ENCODE measurements around the gene HKDC1.

DNA sequence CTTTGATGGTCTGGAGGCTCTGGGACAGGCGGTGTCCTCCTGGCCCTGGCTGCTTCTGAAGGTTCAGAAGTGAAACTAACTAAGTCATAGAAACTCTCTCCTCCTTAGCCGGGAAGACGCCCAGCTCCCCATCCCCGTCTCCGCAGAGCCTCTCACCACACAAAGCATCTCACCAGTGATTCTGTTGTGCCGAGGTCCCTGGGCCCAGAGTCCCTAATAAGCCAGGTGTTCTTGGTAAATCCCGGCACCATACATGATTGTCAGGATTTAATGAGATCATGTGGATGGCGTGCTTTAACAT, 9.4 kb downstream of the HKDC1 start:
- TF ChIP-seq, protein P1, sequence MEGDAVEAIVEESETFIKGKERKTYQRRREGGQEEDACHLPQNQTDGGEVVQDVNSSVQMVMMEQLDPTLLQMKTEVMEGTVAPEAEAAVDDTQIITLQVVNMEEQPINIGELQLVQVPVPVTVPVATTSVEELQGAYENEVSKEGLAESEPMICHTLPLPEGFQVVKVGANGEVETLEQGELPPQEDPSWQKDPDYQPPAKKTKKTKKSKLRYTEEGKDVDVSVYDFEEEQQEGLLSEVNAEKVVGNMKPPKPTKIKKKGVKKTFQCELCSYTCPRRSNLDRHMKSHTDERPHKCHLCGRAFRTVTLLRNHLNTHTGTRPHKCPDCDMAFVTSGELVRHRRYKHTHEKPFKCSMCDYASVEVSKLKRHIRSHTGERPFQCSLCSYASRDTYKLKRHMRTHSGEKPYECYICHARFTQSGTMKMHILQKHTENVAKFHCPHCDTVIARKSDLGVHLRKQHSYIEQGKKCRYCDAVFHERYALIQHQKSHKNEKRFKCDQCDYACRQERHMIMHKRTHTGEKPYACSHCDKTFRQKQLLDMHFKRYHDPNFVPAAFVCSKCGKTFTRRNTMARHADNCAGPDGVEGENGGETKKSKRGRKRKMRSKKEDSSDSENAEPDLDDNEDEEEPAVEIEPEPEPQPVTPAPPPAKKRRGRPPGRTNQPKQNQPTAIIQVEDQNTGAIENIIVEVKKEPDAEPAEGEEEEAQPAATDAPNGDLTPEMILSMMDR (IDR thresholded peaks at IDR 0.05), result no peak
- TF ChIP-seq POLR2A (IDR thresholded peaks at IDR 0.05), result no peak
